HG03045 (cell line): ENCODE data around the gene RABEPK.
"Not testable (repeated sequence)": the region's sequence is repeated elsewhere in the genome, so short reads cannot be mapped to it uniquely, and the experiment has no call there.

ENCODE experiments used
- ATAC-seq: cut with Tn5 transposase; IDR thresholded peaks from one replicate; pipeline ENCODE4 v1.9.1; 2021; ENCODE audit warnings: mild to moderate bottlenecking, moderate library complexity; ENCODE audit not compliant: unreplicated experiment

RABEPK gene, protein sequence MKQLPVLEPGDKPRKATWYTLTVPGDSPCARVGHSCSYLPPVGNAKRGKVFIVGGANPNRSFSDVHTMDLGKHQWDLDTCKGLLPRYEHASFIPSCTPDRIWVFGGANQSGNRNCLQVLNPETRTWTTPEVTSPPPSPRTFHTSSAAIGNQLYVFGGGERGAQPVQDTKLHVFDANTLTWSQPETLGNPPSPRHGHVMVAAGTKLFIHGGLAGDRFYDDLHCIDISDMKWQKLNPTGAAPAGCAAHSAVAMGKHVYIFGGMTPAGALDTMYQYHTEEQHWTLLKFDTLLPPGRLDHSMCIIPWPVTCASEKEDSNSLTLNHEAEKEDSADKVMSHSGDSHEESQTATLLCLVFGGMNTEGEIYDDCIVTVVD

DNA sequence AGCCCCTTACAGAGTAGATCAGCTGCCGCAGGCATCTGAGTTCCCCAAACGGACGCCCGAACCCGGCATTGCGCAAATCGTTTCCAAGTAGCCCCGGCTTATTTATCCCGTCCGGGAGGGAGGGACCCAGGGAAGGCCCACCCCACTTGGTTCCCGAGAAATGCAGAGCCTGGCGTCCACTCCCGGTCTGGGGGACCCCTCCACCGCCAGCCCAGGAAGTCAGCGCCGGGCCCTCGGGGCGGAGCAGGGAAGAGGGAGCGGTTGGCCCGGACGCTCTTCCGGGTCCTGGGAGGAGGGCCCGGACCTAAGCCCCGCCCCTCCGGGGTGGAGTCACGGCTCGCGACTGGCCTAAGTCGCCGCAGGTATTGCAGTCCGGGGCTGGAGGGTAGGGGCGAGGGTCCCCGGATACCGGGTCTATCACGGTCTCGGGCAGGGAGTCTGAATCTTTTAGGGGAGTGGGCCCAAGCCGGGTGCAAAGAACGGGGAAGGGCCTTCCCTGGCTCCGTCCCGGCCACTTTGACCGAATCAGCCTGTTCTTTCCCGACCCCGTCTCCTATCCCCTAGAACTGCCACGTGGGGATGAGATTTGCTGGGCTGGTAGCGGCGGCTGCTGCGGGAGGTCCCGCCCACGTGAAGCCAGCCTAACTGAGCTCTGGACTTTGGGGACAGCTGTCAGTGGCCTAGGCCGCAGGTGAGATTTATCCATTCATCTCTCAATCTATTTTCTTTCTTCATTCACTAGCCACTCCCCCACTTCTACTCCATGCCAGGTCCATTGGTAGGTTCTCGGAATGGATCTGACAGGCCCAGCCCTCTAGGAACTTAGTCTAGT is at the start of gene RABEPK:
Gene RABEPK, plus strand, starts transcription at position 327 of the 832 bp plus-strand sequence. CDS start 2,472 bp downstream, outside the sequence.
- ATAC-seq: peak; percentile 99

DNA sequence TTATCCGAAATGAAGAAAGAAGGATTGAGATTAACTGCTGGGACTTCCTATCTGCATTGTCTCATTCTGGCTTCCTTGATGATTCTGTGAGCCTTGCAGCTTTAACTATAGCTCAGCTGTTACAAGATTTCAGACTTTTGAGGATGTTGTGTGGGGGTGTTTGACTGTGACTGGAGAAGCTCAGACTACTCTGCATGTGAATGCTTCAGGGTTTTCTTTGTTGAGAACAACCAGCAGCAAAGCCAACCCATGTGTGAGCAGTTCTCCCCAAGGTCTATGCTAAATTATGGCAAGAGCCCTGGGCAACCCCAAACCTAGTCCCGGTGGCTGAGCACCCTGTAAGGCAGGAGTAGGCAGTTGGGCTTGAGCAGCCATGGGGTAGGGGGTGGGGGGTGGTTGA is 48.6 kb upstream of the RABEPK start:
- ATAC-seq: no peak

DNA sequence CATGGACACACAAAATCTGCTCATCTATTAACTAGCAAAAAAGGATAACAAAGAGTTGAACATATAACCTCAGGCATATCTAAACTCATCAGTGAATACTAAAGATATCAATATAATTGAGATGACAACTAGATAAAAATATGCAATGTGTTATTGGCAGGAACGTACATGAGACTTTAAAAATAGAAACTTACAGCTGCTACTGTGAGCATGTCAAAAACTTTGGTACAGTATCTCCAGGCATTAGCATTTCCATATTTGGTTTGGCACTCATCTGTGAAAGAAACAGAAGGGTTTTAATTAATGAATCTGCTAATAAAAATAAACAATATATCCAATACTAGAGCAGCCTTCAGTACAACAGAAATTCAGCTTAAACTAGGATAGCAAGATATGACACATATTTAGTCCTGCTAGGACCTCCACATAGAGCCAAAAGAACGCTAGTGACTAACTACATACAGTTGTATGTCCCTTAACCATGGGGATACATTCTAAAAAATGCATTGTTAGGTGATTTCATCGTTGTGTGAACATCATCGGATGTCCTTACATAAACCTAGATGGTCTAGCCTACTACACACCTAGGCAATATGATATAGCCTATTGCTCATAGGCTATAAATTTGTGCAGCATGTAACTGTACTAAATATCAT is 46.5 kb upstream of the RABEPK start:
- ATAC-seq: no peak

DNA sequence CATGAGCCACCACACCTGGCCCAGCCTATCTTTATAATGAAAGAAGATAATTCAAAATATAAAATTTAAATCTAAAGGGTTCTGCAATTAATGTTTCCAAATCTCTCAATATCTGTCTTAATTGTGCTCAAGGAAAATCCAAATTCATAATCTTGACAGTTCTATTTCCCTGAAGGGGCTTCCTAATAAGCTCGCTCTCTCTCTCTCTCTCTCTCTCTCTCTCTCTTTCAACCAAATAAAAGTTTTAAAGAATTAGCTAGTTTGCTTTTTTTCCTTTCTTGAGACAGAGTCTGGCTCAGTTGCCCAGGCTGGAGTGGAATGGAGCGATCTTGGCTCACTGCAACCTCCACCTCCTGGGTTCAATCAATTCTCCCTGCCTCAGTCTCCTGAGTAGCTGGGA is 43.8 kb upstream of the RABEPK start:
- ATAC-seq: no peak

DNA sequence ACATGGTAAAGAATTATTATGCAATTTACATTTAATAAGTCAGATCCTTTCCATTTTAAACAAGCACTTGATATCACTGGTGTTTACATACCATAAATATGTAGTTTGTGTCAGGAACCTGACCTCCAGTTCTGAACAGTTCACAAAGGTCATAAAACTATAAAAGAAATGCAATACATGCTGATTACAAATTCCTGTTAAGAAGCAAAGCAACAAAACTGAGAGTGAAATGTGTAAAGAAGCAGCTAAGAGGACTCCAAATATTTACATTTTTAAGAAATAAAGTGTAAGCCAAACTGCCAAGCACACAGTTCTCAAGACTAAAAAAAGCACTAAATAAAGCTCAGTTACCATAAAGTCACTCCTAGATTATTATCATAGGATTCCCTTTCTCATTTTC is 39.6 kb upstream of the RABEPK start:
- no peak for ATAC-seq

DNA sequence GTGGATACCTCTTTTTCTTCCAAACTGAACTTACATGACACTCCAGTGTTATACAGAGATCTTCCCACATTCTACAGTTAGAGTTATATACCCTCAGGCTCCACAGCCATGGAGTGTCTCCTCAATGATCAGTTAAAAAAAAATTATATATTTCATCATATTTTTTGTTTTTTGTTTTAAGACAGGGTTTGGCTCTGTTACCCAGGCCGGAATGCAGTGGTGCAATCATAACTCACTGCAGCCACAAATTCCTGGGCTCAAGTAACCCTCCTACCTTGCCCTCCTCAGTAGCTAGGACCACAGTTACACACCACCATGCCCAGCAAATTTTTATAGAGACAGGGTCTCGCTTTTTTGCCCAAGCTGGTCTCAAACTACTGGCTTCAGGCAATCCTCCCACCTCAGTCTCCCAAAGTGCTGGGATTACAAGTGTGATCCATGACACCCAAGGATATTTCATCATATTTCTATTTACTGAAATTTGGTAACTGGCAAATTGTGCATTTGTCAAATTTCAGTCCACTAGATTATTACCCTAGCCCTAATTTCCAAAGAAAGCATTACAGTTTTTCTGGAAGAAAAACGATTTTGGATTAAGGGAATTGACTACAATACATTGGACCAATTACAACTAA is 38.9 kb upstream of the RABEPK start:
- ATAC-seq: no peak

DNA sequence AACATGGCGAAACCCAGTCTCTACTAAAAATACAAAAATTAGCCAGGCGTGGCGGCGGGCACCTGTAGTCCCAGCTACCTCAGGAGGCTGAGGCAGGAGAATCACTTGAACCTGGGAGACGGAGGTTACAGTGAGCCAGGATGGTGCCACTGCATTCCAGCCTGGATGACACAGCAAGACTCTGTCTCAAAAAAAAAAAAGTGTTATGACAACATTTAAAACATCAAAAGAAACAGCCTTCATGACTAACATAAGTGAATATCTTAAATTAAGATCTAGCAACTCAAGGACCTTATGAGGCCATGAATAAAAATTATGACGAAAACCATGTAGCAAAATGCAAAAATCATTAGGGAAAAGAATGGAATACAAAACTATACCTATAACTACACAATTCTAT is 37.5 kb upstream of the RABEPK start:
- ATAC-seq: not testable (repeated sequence)

DNA sequence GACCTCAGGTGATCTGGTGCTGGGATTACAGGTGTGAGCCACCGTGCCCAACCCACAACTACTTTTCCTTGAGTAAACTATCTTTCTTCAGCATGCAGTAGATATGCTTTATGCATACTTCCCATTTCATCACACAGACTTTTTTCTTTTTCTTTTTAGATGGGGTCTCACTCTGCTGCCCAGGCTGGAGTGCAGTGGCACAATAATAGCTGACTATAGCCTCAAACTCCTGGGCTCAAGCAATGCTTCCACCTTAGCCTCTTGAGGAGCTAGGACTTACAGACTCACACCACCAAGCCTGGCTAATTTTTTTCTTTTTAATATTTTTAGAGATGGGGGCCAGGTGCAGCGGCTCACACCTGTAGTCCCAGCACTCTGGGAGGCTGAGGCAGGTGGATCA is 33.6 kb upstream of the RABEPK start:
- no peak for ATAC-seq

DNA sequence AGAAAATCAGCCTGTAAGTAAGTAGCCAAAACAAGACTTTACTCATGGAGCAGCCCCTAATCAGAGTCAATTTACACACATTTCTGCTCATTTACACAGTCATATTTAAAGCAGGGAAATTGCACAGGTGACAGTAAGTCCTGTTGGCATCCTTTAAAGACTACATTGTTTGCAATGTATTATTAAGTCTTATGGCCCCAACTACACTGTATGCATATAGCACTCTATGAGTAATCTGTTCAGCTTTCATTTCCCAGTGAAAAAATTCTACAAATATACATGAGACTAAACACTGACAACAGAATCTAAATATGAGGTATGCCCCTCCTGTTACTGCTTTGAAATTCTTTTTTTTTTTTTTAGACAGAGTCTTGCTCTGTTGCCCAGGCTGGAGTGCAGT is 30.4 kb upstream of the RABEPK start:
- ATAC-seq: no peak

DNA sequence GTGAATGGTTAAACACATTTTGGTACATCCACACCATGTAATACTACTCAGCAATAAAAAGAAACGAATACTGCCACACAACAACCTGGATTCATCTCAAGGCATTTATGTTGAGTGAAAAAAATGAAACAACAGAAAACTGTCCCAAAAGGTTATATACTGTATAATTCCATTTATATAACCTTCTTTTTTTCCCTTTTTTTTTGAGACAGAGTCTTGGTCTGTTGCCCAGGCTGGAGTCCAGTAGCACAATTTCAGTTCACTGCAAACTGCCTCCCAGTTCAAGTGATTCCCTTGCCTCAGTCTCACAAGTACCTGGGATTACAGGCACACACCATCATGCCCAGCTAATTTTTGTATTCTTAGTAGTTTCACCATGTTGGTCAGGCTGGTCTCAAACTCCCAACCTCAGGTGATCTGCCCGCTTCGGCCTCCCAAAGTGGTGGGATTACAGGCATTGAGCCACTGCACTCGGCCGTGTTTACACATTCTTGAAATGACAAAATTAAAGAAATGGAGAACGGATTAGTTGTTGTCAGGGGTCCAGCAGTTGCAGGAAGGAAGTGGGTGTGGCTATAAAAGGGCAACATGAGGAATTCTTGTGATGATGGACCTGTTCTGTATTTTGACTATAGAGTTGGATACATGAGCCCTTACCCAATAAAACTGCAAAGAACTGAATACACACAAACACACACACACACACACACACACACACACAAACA is 28.1 kb upstream of the RABEPK start:
- no peak for ATAC-seq

DNA sequence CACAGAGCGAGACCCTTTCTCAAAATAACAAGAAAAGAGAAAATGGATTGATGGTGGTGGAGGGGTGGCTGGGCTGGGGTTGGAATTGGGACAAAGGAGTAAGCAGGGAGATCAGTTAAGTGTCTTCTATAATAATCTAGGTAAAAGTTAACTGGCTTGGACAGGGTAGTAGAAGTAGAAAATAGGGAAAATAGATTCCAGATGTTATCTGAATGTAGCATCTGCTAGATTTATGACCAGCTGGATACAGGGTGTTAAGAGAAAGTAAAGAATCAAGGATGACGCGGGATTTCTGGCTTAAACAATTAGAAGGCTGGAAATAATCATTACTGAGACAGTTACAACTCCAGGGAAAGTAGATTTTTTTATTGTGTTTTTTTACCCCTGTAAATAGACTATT is 23.7 kb upstream of the RABEPK start:
- no peak for ATAC-seq

DNA sequence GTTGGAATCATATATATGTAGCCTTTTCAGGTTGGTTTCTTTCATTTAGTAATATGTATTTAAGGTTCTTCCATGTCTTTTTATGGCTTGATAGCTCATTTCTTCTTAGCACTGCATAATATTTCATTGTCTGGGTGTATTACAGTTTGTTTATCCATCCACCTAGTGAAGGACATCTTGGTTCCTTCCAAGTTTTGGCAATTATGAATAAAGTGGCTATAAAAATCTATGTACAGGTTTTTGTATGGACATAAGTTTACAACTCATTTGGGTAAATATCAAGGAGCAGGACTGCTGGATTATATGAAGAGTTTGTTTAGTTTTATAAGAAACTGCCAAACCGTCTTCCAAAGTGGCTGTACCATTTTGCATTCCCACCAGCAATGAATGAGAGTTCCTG is 22.5 kb upstream of the RABEPK start:
- no peak for ATAC-seq

DNA sequence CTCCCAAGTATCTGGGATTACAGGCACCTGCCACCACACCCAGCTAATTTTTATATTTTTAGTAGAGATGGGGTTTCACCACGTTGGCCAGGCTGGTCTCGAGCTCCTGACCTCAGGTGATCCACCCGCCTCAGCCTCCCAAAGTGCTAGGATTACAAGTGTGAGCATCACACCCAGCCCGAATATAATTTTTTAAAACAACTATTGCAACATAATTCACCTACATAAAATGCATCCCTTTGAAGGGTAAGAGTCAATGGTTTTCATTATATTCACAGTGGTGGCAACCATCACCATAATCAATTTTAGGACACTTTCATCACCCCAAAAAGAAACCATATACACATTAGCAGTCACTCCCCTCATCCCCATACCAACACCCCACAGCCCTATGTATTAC is 20.6 kb upstream of the RABEPK start:
- not testable (repeated sequence) for ATAC-seq

DNA sequence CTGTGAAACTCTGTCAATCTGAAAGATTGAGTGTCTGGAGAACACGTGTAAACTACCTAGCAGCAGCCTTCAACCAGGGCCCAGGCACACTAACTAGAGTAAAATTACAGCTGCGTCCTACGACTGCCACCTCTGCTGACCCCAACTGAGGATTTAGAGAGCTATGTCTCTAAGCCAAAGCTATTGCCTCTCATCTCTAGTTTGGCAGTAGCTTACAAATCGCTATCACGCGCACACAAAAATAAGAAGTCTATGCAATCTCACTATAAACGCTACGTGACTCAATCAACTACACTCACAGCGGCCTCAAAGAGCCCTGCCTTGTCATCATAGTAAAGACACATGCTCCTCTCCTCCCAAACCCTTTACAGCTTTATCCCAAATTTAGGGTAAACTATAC is 19.5 kb upstream of the RABEPK start:
- ATAC-seq: no peak

DNA sequence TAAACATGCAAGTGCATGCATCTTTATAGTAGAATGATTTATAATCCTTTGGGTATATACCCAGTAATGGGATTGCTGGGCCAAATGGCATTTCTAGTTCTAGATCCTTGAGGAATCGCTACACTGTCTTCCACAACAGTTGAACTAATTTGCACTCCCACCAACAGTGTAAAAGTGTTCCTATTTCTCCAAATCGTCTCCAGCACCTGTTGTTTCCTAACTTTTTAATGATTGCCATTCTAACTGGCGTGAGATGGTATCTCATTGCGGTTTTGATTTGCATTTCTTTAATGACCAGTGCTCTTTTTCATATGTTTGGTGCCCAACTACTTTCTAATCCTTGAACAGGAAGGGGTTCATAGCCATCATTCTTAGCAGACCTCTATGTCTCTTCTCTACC is 18.6 kb upstream of the RABEPK start:
- ATAC-seq: not testable (repeated sequence)

DNA sequence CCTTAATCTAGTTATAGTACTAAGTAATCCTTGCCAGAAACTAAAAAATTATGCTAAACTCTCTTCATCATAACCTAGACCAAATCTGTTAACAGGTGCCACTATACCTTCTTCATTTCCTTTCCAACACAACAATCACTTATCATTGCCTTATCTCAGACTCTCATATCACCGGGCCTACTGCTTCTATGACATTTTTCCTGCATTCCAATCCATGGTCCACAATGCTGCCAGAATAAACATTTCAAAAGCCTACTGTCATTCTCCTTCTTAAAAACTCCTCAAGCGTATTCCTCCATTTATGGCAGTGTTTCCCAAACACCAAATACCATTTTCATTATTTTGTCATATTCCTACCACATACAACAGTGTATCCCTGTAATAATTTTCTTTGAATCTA is 17.3 kb upstream of the RABEPK start:
- no peak for ATAC-seq

DNA sequence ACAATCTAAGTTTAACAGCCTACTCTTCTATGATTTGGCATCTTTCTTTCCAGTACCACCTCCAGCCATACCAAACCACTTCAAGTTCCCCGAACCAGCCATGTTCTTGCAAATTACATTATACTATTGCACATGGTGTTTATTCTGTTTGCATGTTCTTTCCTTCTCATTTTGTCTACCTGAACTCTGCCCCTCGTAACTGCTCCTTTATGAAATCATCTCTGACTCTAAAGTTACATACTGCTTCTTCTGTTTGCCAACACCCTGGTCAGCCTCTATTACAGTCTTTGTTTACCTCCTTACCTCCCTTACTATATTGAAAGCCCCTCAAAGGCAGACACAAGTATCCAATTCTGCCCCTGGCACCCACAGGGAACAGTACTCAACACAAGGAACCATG is 16.8 kb upstream of the RABEPK start:
- ATAC-seq: no peak

DNA sequence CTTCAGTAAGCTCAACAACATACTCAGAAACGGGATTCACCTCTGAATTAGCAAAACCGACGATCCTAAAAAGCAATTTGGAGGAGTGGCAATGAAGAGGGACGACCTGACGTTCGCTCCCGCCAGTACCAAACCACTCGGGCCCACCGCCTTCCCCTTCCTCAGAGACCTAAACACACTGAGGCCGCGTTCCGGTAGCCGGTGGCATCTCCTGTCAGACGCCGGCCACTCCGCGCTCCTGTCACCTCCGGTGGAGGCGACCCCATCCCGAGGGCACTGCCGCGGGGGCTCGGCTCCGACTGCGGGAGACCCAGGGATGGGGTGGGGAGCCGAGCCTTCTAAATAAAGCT is 11.4 kb upstream of the RABEPK start:
- ATAC-seq: peak; percentile 17

DNA sequence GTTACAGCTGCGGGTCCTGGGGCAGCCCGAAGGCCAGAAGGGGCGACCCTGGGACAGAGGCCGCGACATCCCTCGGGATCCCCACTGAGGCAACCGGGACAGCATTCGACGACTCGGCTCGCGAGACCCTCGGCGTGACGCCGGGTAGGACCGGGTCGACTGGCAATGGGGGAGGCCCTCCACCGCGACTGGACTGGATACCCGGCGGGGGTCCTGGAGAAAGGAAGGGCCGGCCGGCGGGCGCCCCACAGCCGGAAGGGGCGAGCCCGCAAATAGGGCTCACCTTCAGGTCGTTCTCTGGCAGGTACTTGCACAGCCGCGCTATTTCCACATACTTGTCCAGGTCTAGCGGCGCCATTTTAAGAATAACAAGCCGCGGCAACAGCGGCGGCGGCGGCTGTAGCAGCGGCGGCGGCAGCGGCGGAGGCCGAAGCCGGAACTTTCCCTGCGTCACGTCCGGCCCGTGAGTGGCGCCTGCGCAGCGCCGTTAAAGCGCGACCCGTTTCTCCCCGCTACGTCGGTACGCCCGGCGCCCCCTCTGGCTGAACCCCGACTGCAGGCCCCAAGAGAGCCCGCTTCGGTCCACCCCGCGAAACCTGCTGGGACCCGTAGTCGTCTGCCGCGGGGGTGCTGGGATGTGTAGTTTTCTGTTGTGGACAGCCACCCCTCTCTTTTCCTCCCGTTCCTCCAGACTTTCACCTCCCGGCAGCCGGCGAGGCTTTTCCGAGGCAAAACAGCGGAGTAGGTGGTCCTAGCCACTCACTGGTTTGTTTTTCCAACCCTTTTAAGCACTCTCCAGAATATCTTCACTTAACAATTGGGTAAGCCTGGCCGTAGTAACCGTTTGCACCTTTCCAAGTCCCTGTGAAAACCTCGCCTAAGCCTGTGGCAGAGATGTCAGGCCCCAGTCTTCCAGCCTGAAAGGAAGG is 10.7 kb upstream of the RABEPK start, which contains the start of gene PPP6C:
Gene PPP6C, minus strand, starts transcription at position 443 of the 929 bp plus-strand sequence. Its CDS starts 85 bp downstream, at position 358.
- ATAC-seq: peak; percentile 97
